ENCODE results near the gene KIAA1217. TPM values are rescaled to one million over a fixed set of nuclear protein-coding genes. Genes with fewer than 3 reads are reported as not detected.
A peak's percentile ranks its signal among the peaks of the same experiment; 100 is the strongest.

KIAA1217 gene
- total RNA-seq, 1 experiment from 2014 or later, result 76.2 TPM

DNA sequence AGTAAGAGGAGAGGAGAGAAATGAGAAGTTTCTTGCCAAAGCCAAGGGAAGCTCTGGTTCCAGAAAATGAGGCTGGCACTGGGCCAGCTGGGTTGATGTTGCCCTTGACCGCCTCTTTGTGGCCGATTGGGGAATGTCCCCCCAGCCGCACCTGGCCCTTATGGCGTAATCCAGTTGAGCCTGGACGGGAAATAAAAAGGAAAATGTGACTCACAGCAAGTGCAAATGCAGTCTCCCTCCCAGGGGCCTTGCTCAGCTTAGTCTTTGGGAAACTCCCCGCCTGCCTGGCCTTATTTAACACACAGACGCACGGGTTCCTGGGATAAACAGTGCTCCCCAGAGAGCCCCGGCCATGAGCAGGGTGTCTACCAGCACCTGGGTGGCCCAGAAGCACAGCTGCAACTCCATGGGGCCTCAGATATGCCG, 174.8 kb downstream of the KIAA1217 start:
- Histone ChIP-seq H3K9me3 (ENCODE audit: low read depth, low read length, poor library complexity, severe bottlenecking) (no peaks in the 10 kb centered on the region), H3K36me3 (ENCODE audit: insufficient read depth, low read length, poor library complexity, severe bottlenecking) (no peaks in the 10 kb centered on the region), H3K27ac (ENCODE audit: low read depth, low read length, poor library complexity, severe bottlenecking) (peak overlapping the region; percentile 93), H3K4me3 (ENCODE audit: low read depth, low read length, poor library complexity, severe bottlenecking) (no peak overlapping the region), H3K27me3 (replicated peaks; ENCODE audit: insufficient read depth, low read depth, low read length, poor library complexity) (no peaks in the 10 kb centered on the region), H3K4me1 (ENCODE audit: insufficient read depth, low read length, poor library complexity, severe bottlenecking) (peaks cover 44% of the 10 kb centered on the region)
- intact Hi-C loops (cut with micrococcal nuclease; ENCODE audit: unreplicated experiment), result loop anchor here (2.0 kb wide), 1 partner anchor 389 kb away; no protein-coding TSS in a partner anchor
- peak; percentile 98 for DNase-seq (ENCODE audit: low spot score)
- TF ChIP-seq, protein P1, sequence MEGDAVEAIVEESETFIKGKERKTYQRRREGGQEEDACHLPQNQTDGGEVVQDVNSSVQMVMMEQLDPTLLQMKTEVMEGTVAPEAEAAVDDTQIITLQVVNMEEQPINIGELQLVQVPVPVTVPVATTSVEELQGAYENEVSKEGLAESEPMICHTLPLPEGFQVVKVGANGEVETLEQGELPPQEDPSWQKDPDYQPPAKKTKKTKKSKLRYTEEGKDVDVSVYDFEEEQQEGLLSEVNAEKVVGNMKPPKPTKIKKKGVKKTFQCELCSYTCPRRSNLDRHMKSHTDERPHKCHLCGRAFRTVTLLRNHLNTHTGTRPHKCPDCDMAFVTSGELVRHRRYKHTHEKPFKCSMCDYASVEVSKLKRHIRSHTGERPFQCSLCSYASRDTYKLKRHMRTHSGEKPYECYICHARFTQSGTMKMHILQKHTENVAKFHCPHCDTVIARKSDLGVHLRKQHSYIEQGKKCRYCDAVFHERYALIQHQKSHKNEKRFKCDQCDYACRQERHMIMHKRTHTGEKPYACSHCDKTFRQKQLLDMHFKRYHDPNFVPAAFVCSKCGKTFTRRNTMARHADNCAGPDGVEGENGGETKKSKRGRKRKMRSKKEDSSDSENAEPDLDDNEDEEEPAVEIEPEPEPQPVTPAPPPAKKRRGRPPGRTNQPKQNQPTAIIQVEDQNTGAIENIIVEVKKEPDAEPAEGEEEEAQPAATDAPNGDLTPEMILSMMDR (conservative IDR thresholded peaks at IDR 0.05; ENCODE audit: low read depth, low read length), result peak; percentile 70
- no peak for TF ChIP-seq EZH2 (IDR thresholded peaks at IDR 0.05; ENCODE audit: borderline replicate concordance, low read depth, low read length, poor library complexity, severe bottlenecking)
- ChIA-PET CTCF (interaction anchor here (0.7 to 1.7 kb wide), 4 partner anchors 122 to 1225 kb away, joined by 3 to 6 read pairs (median 4); no protein-coding TSS in a partner anchor), POLR2A (ENCODE audit: low non-redundant PET) (interaction anchor here (0.5 to 0.6 kb wide), 2 partner anchors 236 to 402 kb away, joined by 3 read pairs; no protein-coding TSS in a partner anchor)
- no TSS peak for BruUV-seq (replicated peaks)

DNA sequence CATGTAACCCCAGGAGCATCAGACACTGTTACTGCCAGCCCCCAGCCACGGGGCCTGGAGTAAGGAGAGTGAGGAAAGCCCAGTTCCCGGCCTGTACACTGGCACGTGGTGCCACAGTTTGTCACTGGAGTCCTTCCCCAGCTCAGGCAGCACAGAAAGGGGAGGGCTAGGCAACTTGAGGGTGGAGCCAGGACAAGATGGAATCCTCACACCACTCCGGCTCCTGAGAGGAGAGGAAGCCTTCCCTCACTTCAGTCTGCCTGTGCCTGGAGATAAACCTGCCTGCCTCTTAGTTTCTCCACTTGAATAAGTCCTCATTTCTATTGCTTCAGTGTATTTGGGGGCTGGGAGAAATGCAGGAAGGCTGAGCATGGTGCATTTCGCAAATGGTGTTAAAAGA, 176.0 kb downstream of the KIAA1217 start:
- BruUV-seq (replicated peaks), result no TSS peak
- no peak overlapping the region for H3K4me3 ChIP-seq (ENCODE audit: low read depth, low read length, poor library complexity, severe bottlenecking)
- DNase-seq (ENCODE audit: low spot score), result peak; percentile 47
- no peaks in the 10 kb centered on the region for H3K27me3 ChIP-seq (replicated peaks; ENCODE audit: insufficient read depth, low read depth, low read length, poor library complexity)
- no peaks in the 10 kb centered on the region for H3K9me3 ChIP-seq (ENCODE audit: low read depth, low read length, poor library complexity, severe bottlenecking)
- H3K27ac ChIP-seq (ENCODE audit: low read depth, low read length, poor library complexity, severe bottlenecking), result peak overlapping the region; percentile 93
- no peak for TF ChIP-seq EZH2 (IDR thresholded peaks at IDR 0.05; ENCODE audit: borderline replicate concordance, low read depth, low read length, poor library complexity, severe bottlenecking)
- TF ChIP-seq, protein P1 (conservative IDR thresholded peaks at IDR 0.05; ENCODE audit: low read depth, low read length), result no peak
- intact Hi-C loops (cut with micrococcal nuclease; ENCODE audit: unreplicated experiment), result no loop called here
- ChIA-PET CTCF (interaction anchor here (1.1 kb wide), 1 partner anchor 120 kb away, joined by 3 read pairs; no protein-coding TSS in a partner anchor), POLR2A (ENCODE audit: low non-redundant PET) (interaction anchor here (0.6 kb wide), 1 partner anchor 13 kb away, joined by 6 read pairs; no protein-coding TSS in a partner anchor)
- peaks cover 50% of the 10 kb centered on the region for H3K4me1 ChIP-seq (ENCODE audit: insufficient read depth, low read length, poor library complexity, severe bottlenecking)
- no peaks in the 10 kb centered on the region for H3K36me3 ChIP-seq (ENCODE audit: insufficient read depth, low read length, poor library complexity, severe bottlenecking)

DNA sequence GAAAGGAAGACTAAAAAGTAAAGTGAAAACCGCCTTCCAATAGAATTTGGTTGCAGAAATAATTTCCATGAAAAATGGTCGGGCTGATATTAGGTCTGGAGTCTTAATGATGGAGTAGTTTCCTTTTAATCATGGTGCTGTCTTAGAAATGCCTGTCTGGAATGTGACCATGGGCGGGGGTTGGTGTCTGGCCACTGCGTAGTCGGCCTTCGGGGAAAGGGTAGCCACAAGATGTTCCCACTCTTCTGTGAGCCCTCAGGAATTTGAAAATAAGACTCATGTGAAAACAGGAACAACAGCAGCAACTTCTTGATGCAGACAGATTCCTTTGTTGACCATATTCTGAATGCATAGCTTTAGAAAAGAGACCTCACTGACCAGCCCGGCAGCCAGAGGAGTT, 176.8 kb downstream of the KIAA1217 start:
- no TSS peak for BruUV-seq (replicated peaks)
- Histone ChIP-seq H3K9me3 (ENCODE audit: low read depth, low read length, poor library complexity, severe bottlenecking) (no peaks in the 10 kb centered on the region), H3K36me3 (ENCODE audit: insufficient read depth, low read length, poor library complexity, severe bottlenecking) (no peaks in the 10 kb centered on the region), H3K27ac (ENCODE audit: low read depth, low read length, poor library complexity, severe bottlenecking) (peak overlapping the region; percentile 93), H3K4me1 (ENCODE audit: insufficient read depth, low read length, poor library complexity, severe bottlenecking) (peaks cover 56% of the 10 kb centered on the region), H3K27me3 (replicated peaks; ENCODE audit: insufficient read depth, low read depth, low read length, poor library complexity) (no peaks in the 10 kb centered on the region), H3K4me3 (ENCODE audit: low read depth, low read length, poor library complexity, severe bottlenecking) (no peak overlapping the region)
- no peak for DNase-seq (ENCODE audit: low spot score)
- CTCF ChIA-PET, result no interaction called here
- POLR2A ChIA-PET (ENCODE audit: low non-redundant PET), result no interaction called here
- intact Hi-C loops (cut with micrococcal nuclease; ENCODE audit: unreplicated experiment), result no loop called here
- TF ChIP-seq, protein P1 (conservative IDR thresholded peaks at IDR 0.05; ENCODE audit: low read depth, low read length), result no peak
- no peak for TF ChIP-seq EZH2 (IDR thresholded peaks at IDR 0.05; ENCODE audit: borderline replicate concordance, low read depth, low read length, poor library complexity, severe bottlenecking)
